Right renal pelvis (tissue), 4 donors: Measurements from ENCODE around the gene KRTDAP. TPM values are rescaled to one million over a fixed set of nuclear protein-coding genes. Genes with fewer than 3 reads are reported as not detected.
"Not testable (repeated sequence)": the region's sequence is repeated elsewhere in the genome, so short reads cannot be mapped to it uniquely, and the experiment has no call there.

Experiments
- DNase-seq, 4 donors: peaks; one replicate each; pipeline ENCODE4 v3.0.0-alpha.2; 2013; ENCODE audit warnings: low read depth in 4 of 4, low spot score in 3 of 4, missing footprints in 1 of 4
- polyA plus RNA-seq, 4 donors: library from polyadenylated mRNA; unstranded; fragments of 120-200 nt; gene quantifications; one replicate each; pipeline ENCODE4 v1.2.1, GENCODE V29; 2013; ENCODE audit not compliant: insufficient read length in 4 of 4

KRTDAP gene
- polyA plus RNA-seq, 4 donors = 0.44 to 0.87 (median 0.63) TPM

GRCh38 chr19:35487656-35488182 lies 2.5 kb downstream of the KRTDAP start:
- no peak for DNase-seq

GRCh38 chr19:35486268-35486708 lies 4.0 kb downstream of the KRTDAP start:
- no peak for DNase-seq

- no peak for DNase-seq
These were observed 5.8 kb downstream of the KRTDAP start for GRCh38 chr19:35484252-35485036.

GRCh38 chr19:35483089-35483488 lies 7.2 kb downstream of the KRTDAP start:
- DNase-seq = no peak

- no peak for DNase-seq
These were observed 11.2 kb downstream of the KRTDAP start for GRCh38 chr19:35478794-35479677.

GRCh38 chr19:35476149-35476548 lies 14.1 kb downstream of the KRTDAP start:
- no peak for DNase-seq

GRCh38 chr19:35474594-35474993 lies 15.7 kb downstream of the KRTDAP start:
- DNase-seq = not testable (repeated sequence)

- DNase-seq = no peak
These were observed 16.2 kb downstream of the KRTDAP start for GRCh38 chr19:35474104-35474503.

GRCh38 chr19:35471946-35472345 lies 18.3 kb downstream of the KRTDAP start:
- DNase-seq = no peak

GRCh38 chr19:35471075-35471474 lies 19.2 kb downstream of the KRTDAP start:
- not testable (repeated sequence) for DNase-seq

GRCh38 chr19:35470128-35470527 lies 20.1 kb downstream of the KRTDAP start:
- no peak for DNase-seq

GRCh38 chr19:35468637-35469036 lies 21.6 kb downstream of the KRTDAP start:
- no peak for DNase-seq

GRCh38 chr19:35466259-35466658 lies 24.0 kb downstream of the KRTDAP start:
- DNase-seq = no peak

GRCh38 chr19:35462956-35463355 lies 27.3 kb downstream of the KRTDAP start:
- DNase-seq = not testable (repeated sequence)

GRCh38 chr19:35462476-35462953 lies 27.7 kb downstream of the KRTDAP start:
- DNase-seq = no peak

- DNase-seq = not testable (repeated sequence)
These were observed 28.5 kb downstream of the KRTDAP start for GRCh38 chr19:35461788-35462187.

GRCh38 chr19:35461060-35461459 lies 29.2 kb downstream of the KRTDAP start:
- DNase-seq = no peak

- no peak for DNase-seq
These were observed 29.7 kb downstream of the KRTDAP start for GRCh38 chr19:35460608-35461007.

GRCh38 chr19:35459414-35460082 lies 30.7 kb downstream of the KRTDAP start:
- no peak for DNase-seq

GRCh38 chr19:35458731-35459391 lies 31.4 kb downstream of the KRTDAP start:
- DNase-seq = no peak
